NCI-H146 treated with DMSO at 0.1 percent for 48 hours (cell line): Measurements from ENCODE around the gene HMOX1.
A peak's percentile ranks its signal among the peaks of the same experiment; 100 is the strongest.
"Not testable (repeated sequence)": the region's sequence is repeated elsewhere in the genome, so short reads cannot be mapped to it uniquely, and the experiment has no call there.

ENCODE experiments used
- DNase-seq: peaks from one replicate; lab custom pipeline; 2025; ENCODE audit not compliant: unreplicated experiment; lab: John Stamatoyannopoulos, UW

HMOX1 gene

DNA sequence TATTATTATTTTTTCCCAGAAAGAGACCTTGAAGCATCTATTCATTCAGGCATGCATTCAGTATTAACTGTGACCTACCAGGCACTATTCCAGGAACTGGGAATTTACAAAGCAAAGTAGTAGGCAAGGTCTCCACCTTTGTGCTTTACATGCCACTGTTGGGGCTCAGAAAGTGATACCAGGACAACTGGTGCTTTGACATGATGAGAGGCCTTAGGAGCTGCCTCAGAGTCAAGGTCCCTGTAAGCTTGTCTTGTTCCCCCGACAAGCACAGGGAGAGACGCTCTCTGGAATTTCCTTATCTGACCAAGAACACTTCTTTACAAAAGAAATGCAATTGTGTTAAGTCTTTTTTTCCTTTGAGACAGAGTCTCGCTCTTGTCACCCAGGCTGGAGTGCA lies 2.3 kb upstream of the HMOX1 start:
- no peak for DNase-seq

DNA sequence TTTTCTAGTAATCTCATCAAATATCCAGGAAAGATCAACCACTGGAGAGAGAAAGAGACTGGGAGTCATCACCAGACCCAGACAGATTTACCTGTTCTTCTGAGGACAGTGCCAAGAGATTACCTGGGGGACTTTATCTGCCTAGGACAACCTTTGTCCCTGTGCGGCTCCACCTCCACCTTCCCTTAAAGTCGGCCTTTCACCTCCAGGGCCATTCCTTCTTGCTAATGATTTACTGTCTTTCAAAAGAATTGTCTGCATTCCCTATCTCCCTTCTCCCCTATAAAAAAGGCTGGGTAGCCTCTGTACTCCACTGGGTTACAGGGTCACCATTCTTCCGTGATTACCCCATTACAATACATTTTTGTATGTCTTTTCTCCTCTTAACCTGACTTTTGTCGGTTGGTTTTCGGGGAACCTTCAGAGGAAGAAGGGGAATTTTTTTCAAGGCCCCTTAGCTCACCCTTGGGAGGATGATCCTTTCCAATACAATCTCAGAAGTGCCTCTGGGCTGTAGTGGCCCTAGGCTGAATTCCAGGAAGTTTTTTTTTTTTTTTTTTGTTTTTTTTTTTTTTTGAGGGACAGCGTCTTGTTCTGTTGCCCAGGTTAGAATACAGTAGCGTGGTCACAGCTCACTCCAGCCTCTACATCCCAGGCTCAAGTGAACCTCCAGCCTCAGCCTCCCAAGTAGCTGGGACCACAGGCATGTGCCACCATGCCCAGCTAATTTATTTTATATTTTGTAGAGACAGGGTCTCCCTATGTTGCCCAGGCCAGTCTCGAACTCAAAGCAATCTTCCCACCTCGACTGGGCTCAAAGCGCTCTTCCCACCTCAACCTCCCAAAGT lies 1.5 kb upstream of the HMOX1 start:
- DNase-seq, result no peak

DNA sequence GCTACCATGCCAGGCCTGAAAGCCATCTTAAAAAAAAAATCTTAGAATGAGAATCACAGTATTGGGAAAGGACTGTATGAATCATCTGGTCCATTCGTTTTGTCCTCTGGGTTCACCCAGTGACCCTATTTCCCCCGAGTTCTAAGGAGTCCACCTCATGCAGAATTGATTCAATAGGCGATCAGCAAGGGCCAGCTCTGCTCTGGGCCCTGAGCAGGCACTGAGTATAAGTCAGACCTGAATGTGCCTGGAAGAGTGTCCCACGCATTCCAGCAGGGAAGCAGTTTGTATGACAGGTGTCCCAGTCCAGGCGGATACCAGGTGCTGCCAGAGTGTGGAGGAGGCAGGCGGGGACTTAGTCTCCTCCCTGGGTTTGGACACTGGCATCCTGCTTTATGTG lies 883 bp upstream of the HMOX1 start:
- DNase-seq, result no peak

DNA sequence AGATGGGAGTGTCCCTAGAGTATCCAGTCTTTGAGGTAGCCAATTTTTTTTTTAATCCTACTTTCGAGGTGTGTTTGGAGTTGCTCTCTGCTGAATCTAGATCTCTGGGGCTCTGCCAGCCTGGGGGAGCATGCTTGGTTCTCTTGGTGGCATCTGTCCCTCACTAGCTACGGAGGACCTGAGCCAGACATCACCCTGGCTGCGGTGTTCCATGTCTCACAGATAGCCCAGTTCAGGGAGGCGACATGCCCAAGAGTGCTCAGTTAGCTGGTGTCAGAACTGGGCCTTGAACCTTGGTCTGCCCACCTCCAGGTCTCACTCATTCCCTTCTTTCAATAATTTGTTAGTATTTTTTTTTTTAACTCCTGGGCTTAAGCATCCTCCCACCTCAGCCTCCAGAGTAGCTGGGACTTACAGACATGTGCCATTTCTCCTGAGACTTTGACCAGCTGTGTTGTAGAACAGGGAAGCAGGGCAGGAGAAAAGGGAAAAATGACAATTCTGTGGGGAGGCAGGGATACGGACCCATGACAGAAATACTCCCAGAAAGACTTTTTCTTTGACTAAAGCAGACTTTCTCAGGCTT lies 621 bp downstream of the HMOX1 start:
- no peak for DNase-seq

DNA sequence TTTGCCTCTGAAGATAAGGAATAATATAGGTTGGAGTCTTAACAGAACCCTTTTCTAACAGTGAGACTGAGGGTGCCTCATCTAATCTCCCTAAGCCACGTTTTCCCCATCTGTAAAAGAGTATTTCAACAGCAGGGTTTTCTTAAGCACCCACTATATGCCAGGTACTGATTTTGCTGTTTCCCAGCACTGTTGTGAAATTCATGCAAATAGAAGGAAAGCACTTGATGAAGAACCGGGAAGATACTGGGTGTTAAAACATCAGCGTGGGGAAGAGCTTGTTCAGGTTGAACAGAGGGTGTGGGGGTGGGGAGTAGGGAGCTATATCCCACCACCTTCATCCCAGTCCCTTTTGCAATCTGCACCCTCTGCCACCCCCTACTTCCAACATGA lies 2.8 kb downstream of the HMOX1 start:
- no peak for DNase-seq

DNA sequence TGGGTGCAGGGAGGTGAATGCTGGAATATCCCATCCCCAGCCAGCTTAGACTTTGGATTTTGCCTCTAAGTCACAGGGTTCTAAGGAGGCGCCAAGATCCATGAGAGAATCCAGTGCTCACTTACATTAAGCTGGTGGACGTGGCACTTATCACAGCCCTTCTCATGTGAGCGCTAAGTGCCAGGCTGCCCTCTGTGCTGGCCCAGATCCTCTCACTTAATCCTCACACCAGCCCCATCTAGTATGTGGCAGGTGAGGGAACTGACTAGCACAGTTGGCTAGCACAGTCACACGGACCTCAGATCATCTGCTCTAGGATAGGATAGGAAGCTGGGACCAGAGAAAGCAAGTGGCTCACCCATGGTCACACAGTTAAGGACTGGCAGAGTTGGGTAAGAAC lies 3.6 kb downstream of the HMOX1 start:
- DNase-seq, result no peak

DNA sequence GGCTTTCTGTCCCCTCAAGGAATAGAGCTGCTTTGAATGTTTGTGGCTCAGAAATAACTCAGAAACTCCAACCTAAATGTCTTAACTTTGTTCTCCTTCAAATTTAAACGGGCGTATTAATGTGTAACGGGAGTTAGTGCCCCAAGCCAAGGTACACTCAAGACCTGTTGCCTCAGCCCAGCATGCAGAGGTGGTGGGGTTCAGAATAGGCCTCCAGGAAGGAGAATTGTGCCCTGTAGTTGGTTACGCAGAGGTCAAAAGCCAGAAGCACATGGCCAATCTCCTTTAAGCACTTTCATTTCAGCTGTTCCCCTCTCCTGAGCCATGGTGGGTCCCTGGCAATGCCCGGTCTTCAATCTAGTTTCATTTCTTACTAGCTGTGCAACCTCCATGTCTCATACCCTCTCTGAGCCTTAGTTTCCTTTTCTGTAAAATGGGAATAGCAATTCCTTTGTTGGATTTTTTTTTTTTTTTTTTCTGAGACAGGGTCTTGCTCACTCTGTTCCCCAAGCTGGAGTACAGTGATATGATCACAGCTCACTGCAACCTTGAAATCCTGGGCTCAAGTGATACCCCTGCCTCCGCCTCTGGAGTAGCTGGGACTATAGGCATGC lies 4.2 kb downstream of the HMOX1 start:
- DNase-seq, result no peak

DNA sequence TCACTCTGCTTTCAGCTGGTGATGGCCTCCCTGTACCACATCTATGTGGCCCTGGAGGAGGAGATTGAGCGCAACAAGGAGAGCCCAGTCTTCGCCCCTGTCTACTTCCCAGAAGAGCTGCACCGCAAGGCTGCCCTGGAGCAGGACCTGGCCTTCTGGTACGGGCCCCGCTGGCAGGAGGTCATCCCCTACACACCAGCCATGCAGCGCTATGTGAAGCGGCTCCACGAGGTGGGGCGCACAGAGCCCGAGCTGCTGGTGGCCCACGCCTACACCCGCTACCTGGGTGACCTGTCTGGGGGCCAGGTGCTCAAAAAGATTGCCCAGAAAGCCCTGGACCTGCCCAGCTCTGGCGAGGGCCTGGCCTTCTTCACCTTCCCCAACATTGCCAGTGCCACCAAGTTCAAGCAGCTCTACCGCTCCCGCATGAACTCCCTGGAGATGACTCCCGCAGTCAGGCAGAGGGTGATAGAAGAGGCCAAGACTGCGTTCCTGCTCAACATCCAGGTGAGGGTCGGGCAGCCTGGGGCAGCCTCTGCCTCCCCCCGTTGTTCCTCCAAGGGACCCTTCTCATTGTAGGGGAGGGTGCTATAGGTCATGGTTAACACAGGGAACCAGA lies 5.9 kb downstream of the HMOX1 start:
- no peak for DNase-seq

DNA sequence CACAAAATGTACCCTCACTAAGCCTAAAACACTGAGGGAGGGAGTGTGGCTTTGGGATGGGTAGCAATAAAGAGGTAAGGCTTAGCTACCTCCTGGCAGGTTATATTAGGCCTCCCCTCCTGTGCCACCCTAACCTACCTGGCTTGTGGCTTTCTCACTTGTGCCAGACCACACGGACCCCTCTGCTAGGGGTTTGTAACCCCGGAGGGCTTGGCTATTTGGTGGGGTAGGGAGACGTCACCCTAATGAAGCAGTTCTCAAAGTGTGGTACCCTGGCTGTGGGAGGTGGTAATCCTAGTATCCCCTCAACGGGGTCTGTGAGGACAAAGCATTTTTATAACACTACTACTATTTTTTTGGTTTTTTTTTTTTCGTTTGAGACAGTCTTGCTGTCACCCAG lies 10.0 kb downstream of the HMOX1 start:
- DNase-seq, result no peak

DNA sequence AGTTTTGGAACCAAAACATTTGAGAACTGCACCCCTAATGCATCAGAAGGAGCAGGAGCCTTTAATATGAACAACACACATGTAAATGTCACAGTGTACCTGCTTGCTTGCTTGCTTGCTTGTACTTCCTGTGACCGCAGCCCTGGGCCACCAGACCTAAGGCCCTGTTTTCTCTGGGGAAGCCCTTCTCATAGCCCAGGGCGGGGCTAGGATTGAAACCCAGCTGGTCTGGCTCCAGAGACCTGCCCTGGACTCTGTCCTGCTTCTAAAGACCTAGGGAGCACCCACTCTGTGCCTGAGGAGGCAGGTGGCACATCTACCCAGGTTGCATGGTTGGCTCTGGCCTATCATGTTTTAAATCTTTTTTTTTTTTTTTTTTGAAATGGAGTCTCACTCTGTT lies 11.5 kb downstream of the HMOX1 start:
- no peak for DNase-seq

DNA sequence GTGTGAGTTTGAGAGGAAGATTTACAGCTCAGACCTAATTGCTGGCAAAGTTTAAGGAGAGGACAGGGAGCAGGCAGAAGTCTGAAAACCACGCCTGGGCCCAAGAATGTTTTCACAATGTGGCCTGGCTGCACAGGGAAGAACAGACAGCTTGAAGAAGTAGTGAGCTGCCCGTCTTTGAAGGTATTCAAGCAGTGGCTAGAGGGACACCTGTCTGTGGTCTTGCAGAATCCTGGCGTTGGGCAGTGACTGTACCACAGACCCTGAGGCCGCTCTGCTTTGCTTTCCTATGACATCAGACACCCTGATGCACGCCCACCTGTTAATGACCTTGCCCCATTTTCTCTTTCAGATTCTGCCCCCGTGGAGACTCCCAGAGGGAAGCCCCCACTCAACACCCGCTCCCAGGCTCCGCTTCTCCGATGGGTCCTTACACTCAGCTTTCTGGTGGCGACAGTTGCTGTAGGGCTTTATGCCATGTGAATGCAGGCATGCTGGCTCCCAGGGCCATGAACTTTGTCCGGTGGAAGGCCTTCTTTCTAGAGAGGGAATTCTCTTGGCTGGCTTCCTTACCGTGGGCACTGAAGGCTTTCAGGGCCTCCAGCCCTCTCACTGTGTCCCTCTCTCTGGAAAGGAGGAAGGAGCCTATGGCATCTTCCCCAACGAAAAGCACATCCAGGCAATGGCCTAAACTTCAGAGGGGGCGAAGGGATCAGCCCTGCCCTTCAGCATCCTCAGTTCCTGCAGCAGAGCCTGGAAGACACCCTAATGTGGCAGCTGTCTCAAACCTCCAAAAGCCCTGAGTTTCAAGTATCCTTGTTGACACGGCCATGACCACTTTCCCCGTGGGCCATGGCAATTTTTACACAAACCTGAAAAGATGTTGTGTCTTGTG lies 12.5 kb downstream of the HMOX1 start:
- DNase-seq, result no peak

DNA sequence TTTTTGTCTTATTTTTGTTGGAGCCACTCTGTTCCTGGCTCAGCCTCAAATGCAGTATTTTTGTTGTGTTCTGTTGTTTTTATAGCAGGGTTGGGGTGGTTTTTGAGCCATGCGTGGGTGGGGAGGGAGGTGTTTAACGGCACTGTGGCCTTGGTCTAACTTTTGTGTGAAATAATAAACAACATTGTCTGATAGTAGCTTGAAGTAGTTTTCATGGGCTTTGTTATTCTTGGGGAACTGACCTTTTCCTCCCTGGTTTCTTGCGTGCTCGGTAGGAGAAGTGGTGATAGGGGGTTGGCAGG lies 13.1 kb downstream of the HMOX1 start:
- no peak for DNase-seq

DNA sequence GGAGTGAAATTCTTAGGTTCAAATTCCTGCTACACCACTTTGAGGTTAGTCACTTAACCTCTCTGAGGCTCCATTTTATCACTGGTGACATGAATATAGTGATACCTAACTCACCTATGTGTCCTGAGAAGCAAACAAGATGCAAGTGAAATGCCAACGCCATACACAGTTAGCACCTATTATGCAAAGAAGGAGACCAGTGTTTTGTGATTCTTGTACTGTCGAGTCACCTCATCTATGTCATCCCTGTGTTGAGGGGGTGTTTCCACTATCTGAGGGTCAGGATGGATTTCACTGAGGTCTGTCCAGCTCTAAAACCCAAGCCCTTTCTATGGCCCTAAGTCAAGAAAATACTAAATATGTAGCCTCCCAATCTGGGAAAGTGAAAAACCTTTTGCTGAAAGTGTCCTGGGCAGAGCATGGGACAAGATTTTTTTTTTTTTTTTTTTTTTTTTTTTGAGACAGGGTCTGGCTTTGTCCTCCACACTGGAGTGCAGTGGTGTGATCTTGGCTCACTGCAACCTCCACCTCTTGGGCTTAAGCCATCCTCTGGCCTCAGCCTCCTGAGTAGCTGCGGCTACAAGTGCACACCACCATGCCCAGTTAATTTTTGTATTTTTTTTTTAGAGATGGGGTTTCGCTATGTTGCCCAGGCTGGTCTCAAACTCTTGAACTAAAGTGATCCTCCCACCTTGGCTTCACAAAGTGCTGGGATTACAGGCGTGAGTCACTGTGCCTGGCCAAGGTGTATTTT lies 14.1 kb downstream of the HMOX1 start:
- no peak for DNase-seq

DNA sequence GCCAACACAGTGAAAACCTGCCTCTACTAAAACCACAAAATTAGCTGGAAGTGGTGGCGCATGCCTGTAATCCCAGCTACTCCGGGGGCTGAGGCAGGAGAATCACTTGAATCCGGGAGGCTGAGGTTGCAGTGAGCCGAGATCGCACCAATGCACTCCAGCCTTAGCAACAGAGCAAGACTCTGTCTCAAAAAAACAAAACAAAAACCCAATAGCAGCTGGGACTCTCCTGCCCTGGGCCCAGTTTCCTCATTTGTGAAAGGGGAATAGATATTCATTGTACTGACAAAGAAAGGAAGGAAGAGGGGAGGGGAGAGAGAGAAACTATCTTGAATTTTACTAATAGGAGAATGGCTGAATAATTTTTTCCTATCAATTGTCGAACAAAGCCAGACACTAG lies 15.7 kb downstream of the HMOX1 start:
- not testable (repeated sequence) for DNase-seq

DNA sequence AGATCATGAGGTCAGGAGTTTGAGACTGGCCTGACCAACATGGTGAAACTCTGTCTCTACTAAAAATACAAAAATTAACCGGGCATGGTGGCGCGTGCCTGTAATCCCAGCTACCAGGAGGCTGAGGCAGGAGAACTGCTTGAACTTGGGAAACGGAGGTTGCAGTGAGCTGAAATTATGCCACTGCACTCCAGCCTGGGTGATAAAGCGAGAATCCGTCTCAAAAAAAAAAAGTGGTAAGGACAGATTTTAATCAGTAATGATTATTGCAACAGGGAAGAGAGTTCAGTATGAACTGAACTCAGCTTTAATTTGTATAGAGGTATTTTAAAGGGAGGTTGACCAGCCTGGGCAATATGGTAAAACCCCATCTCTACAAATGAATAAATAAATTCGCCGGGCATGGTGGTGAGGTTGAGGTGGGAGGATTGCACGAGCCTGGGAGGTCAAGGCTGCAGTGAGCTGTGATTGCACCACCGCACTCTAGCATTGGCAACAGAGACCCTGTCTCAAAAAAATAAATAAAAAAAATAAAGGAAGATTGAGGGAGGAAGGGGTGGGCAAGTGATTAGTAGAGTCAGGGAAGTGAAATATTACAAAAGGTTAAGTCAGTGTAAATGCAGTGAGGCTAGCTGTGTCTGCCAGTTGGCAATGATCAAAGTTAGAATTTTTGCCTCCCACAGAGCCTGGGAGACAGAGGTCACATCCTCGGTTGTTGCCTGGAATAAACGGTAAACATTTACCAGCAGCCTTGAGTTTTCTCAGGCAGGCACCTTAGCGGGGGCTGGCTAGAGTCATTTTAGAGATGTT lies 16.4 kb downstream of the HMOX1 start:
- no peak for DNase-seq

DNA sequence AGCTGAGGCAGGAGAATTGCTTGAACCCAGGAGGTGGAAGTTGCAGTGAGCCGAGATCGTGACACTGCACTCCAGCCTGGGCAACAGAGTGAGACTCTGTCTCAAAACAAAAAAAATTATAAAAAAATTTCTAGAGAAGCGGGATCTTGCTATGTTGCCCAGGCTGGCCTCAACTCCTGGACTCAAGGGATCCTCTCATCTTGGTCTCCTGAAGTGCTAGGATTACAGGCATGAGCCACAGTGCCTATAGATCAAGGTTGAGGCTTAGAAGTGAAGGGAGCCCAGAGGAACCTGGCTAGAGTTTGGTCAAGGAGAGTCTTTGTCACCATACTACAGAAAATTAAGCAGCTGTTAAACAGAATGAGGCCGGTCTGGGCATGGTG lies 17.7 kb downstream of the HMOX1 start:
- no peak for DNase-seq

DNA sequence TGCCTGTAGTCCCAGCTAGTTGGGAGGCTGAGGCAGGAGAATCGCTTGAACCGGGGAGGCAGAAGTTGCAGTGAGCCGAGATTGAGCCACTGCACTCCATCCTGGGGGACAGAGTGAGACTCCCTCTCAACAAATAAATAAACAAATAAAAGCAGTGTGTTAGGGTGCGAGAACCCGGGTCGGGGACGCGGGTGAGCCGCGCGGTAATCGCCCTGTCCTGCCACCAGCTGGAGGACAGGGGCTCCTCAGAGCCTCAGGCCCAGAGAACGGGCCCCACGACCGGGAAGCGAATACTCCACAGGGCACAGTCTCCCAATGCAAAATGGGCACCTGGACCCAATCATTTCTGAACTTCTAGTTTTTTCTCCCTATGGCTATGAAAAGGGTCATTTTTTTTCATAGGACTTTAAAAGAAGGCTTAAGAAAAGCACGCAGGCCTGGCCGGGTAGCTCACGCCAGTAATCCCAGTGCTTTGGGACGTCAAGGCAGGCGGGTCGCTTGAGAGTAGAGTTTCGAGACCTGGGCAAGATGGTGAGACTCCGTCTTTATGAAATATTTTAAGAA lies 18.3 kb downstream of the HMOX1 start:
- DNase-seq, result no peak

DNA sequence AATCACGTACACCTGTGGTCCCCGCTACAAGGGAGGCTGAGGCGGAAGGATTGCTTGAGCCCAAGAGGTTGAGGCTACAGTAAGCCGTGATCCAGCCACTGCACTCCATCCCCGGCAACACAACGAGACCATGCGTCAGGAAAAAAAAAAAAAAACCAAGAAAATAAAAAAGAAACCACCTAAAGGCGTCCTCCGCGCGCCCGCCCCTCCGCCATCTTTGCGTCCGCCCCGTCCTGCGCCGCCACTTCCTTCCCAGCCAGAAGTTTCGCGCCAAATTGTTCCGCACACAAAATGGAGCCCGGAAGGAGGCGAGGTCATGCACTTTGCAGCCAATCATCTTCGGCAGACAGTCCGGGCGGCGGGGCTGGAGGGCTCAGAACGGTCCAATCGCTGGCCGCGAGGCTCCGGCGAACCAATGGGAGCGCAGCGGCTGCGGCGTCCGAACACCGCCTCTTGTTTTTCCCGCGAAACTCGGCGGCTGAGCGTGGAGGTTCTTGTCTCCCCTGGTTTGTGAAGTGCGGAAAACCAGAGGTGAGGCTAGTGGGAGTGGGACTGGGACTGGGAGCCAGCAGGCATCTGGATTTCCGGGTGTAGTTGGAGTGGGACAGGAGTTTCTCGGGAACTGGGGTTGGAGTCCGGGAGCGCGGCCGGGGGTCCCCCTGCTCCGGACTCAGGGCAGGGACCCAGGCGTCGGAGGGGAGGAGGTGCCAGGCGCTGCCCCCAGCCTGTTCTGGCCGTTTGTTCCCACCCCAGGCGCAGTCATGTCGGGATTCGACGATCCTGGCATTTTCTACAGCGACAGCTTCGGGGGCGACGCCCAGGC lies 19.0 kb downstream of the HMOX1 start, which contains the start of gene MCM5:
TSS of gene MCM5 (plus strand) at position 463 of the 823 bp plus-strand sequence. CDS start at position 762, 299 bp downstream.
- peak; percentile 91 for DNase-seq

DNA sequence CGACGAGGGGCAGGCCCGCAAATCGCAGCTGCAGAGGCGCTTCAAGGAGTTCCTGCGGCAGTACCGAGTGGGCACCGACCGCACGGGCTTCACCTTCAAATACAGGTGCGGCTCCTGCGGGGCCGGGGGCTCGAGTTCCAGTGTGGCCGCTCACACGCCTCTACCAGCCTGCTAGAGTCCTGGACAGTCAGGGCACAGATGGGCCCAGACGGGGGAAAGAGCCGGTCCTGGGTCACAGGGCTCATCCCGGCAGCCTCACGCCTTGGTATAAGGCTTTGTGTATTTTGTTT lies 19.6 kb downstream of the HMOX1 start:
- DNase-seq, result no peak
